GM19099 (cell line): ENCODE results near the gene BPIFB3.

ENCODE experiments used
- POLR2A ChIP-seq: IDR thresholded peaks from 3 replicates; pipeline ENCODE4 v1.6.1; 2011; ENCODE audit warnings: low read depth; ENCODE audit not compliant: insufficient read length; ENCODE audit errors: extremely low read depth

Gene BPIFB3

DNA sequence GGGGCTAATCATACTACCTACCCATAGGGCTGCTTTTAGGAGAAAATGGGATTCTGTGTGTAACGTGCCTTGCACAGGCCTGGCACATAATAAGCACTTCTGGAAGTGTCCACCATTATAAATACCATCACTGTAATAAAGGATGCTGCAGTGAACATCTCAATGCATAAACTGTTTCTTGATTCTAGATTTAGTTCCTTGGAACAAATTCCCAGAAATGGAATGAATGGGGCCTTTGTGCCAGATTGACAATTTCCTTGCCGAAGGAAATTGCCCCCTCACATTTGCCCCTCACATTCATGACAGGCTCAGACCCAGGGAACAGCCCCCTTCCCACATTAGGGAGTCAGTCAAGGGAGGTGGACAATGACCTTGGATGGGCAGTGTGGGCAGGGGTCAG is 55.0 kb downstream of the BPIFB3 start:
- TF ChIP-seq POLR2A: no peak

- TF ChIP-seq POLR2A: no peak
Measured at GRCh38 chr20:33110147-33110825, 56.6 kb downstream of the BPIFB3 start.

- TF ChIP-seq POLR2A: no peak
Measured at GRCh38 chr20:33111306-33111705, 57.6 kb downstream of the BPIFB3 start.

GRCh38 chr20:33112547-33113386 is 59.1 kb downstream of the BPIFB3 start:
- no peak for TF ChIP-seq POLR2A

GRCh38 chr20:33113387-33113908 is 59.7 kb downstream of the BPIFB3 start:
- TF ChIP-seq POLR2A: no peak

- no peak for TF ChIP-seq POLR2A
Measured at GRCh38 chr20:33119725-33120720, 66.3 kb downstream of the BPIFB3 start.

- TF ChIP-seq POLR2A: no peak
Measured at GRCh38 chr20:33120934-33121333, 67.2 kb downstream of the BPIFB3 start.
